Upper lobe of left lung (tissue), 6 donors: Measurements from ENCODE around the gene ANGPTL5. TPM values are rescaled to one million over a fixed set of nuclear protein-coding genes. Genes with fewer than 3 reads are reported as not detected.
A peak's percentile ranks its signal among the peaks of the same experiment; 100 is the strongest.
"Not testable (repeated sequence)": the region's sequence is repeated elsewhere in the genome, so short reads cannot be mapped to it uniquely, and the experiment has no call there.

ENCODE experiments used
- ATAC-seq, 2 donors: fragments of 200-7000 bp; cut with Tn5 transposase; one replicate each; pipeline ENCODE4 v1.9.1; 2022; ENCODE audit warnings: mild to moderate bottlenecking in 2 of 2, moderate library complexity in 2 of 2; ENCODE audit not compliant: low FRiP score in 2 of 2
- DNase-seq, 2 donors: peaks; one replicate each; pipeline ENCODE4 v3.0.0-alpha.2; 2019 to 2020
- H3K27ac ChIP-seq, 4 donors: fragments of 200-600 bp; sonication (generic); one replicate each; pipeline ENCODE4 v1.5.1; 2016 to 2019
- H3K27me3 ChIP-seq, 4 donors: fragments of 200-600 bp; sonication (generic); one replicate each; pipeline ENCODE4 v1.5.1; 2017 to 2019
- H3K36me3 ChIP-seq, 4 donors: fragments of 200-600 bp; sonication (generic); one replicate each; pipeline ENCODE4 v1.5.1; 2016 to 2019
- H3K4me1 ChIP-seq, 4 donors: fragments of 200-600 bp; sonication (generic); one replicate each; pipeline ENCODE4 v1.5.1; 2018 to 2019
- H3K4me3 ChIP-seq, 4 donors: fragments of 200-600 bp; sonication (generic); one replicate each; pipeline ENCODE4 v1.5.1; 2017 to 2019; ENCODE audit warnings: mild to moderate bottlenecking in 2 of 4, moderate library complexity in 1 of 4
- H3K9me3 ChIP-seq, 4 donors: fragments of 200-600 bp; sonication (generic); one replicate each; pipeline ENCODE4 v1.5.1; 2018 to 2019
- CTCF ChIP-seq, 6 experiments: fragments of 450-650 bp in 4 of 6; fragments of 200-600 bp in 2 of 6; sonication (generic) in 2 of 6; IDR thresholded peaks; one replicate each; pipeline ENCODE4 v1.5.1; 2016 to 2019; ENCODE audit warnings: antibody characterized with exemption in 6 of 6
- EP300 ChIP-seq, 4 donors: sonication (generic); formaldehyde crosslinking; IDR thresholded peaks; one replicate each; pipeline ENCODE4 v1.5.1; 2017; ENCODE audit warnings: antibody characterized with exemption in 4 of 4, control low read depth in 2 of 4
- POLR2A ChIP-seq, 4 donors: fragments of 450-650 bp; IDR thresholded peaks; one replicate each; pipeline ENCODE4 v1.5.1; 2016 to 2017; ENCODE audit warnings: antibody characterized with exemption in 4 of 4, mild to moderate bottlenecking in 2 of 4
- POLR2AphosphoS5 ChIP-seq, 2 donors: sonication (generic); formaldehyde crosslinking; IDR thresholded peaks; one replicate each; pipeline ENCODE4 v1.5.1; 2017; ENCODE audit warnings: antibody characterized with exemption in 2 of 2
- WGBS, 2 donors: methylation state at CpG; one replicate each; pipeline ENCODE4 v1.1.5; 2017 to 2018; 5-methylcytosine and 5-hydroxymethylcytosine counted together
- total RNA-seq, 6 donors: library from RNA; depleted of rRNA in 4 of 6; stranded (reverse); fragments of >200 nt in 4 of 6; gene quantifications; one replicate each; pipeline versions ENCODE4 v1.1.0 to v1.2.1, GENCODE V29; 2016 to 2021
- donor health status: DM: no; HTN: no; CAD: no; lungs with moderate emphysema.
- donor health status: DM: no; HTN: yes; CAD: no; lungs with severe emphysema.

ANGPTL5 gene
- total RNA-seq = under 1 TPM in 4 of 6 donors, not detected in 2; 0.09 to 0.49 (median 0.29) TPM

- WGBS, 2 donors = 69 to 79% methylated on average over 2 of the region's 2 CpGs
- peak within 1 kb of the TSS; percentile 60 to 94 (median 70) for H3K4me3 ChIP-seq
- TF ChIP-seq POLR2A (IDR thresholded peaks at IDR 0.05) (no peak), CTCF (IDR thresholded peaks at IDR 0.05) (no peak)
- H3K4me1 ChIP-seq = peaks cover 0 to 13% (median 6%) of the 10 kb centered on the region in 4 donors
- DNase-seq (no peak), ATAC-seq (no peak)
- H3K27me3 ChIP-seq = no peaks in the 10 kb centered on the region
- H3K9me3 ChIP-seq = no peaks in the 10 kb centered on the region
- no peaks in the 10 kb centered on the region for H3K36me3 ChIP-seq
- peak within 1 kb of the TSS; percentile 77 to 88 (median 84) for H3K27ac ChIP-seq
Observed at GRCh38 chr11:101916422-101916821, at the start of gene ANGPTL5. TSS of gene ANGPTL5 (minus strand) at chr11:101916522. CDS start at chr11:101907909, 8,613 bp downstream.

- H3K36me3 ChIP-seq, H3K4me3 ChIP-seq, H3K9me3 ChIP-seq, H3K4me1 ChIP-seq, H3K27me3 ChIP-seq, H3K27ac ChIP-seq, ATAC-seq, DNase-seq: not testable (repeated sequence)
- WGBS, 2 donors = 91 to 96% methylated on average over 10 of the region's 10 CpGs
Observed at GRCh38 chr11:101964200-101964599, 47.9 kb upstream of the ANGPTL5 start.

- Histone ChIP-seq H3K36me3 (no peaks in the 10 kb centered on the region), H3K4me3 (no peak overlapping the region), H3K4me1 (no peaks in the 10 kb centered on the region), H3K9me3 (no peaks in the 10 kb centered on the region), H3K27me3 (no peaks in the 10 kb centered on the region), H3K27ac (no peak overlapping the region)
- no peak for ATAC-seq
- TF ChIP-seq EP300 (IDR thresholded peaks at IDR 0.05) (no peak), CTCF (IDR thresholded peaks at IDR 0.05) (no peak), POLR2A (IDR thresholded peaks at IDR 0.05) (no peak), POLR2AphosphoS5 (IDR thresholded peaks at IDR 0.05) (no peak)
- WGBS, 2 donors = 83 to 89% methylated on average over 1 of the region's 1 CpG
- no peak for DNase-seq
Observed at GRCh38 chr11:101960231-101960630, 43.9 kb upstream of the ANGPTL5 start.

- H3K9me3 ChIP-seq = no peaks in the 10 kb centered on the region
- H3K27ac ChIP-seq = no peak overlapping the region
- DNase-seq = no peak
- 85 to 88% methylated on average over 5 of the region's 5 CpGs for WGBS, 2 donors
- no peaks in the 10 kb centered on the region for H3K36me3 ChIP-seq
- H3K4me3 ChIP-seq = no peak overlapping the region
- no peaks in the 10 kb centered on the region for H3K4me1 ChIP-seq
- no peak for ATAC-seq
- H3K27me3 ChIP-seq = no peaks in the 10 kb centered on the region
- TF ChIP-seq EP300 (IDR thresholded peaks at IDR 0.05) (no peak), CTCF (IDR thresholded peaks at IDR 0.05) (no peak), POLR2A (IDR thresholded peaks at IDR 0.05) (no peak), POLR2AphosphoS5 (IDR thresholded peaks at IDR 0.05) (no peak)
Observed at GRCh38 chr11:101955701-101956100, 39.4 kb upstream of the ANGPTL5 start.

- no peaks in the 10 kb centered on the region for H3K9me3 ChIP-seq
- ATAC-seq (no peak), DNase-seq (no peak)
- 85 to 88% methylated on average over 3 of the region's 3 CpGs for WGBS, 2 donors
- H3K36me3 ChIP-seq = no peaks in the 10 kb centered on the region
- no peaks in the 10 kb centered on the region for H3K4me1 ChIP-seq
- H3K4me3 ChIP-seq = no peak overlapping the region
- H3K27ac ChIP-seq = no peak overlapping the region
- H3K27me3 ChIP-seq = no peaks in the 10 kb centered on the region
- TF ChIP-seq EP300 (IDR thresholded peaks at IDR 0.05) (no peak), POLR2A (IDR thresholded peaks at IDR 0.05) (no peak), POLR2AphosphoS5 (IDR thresholded peaks at IDR 0.05) (no peak), CTCF (IDR thresholded peaks at IDR 0.05) (no peak)
Observed at GRCh38 chr11:101955278-101955677, 39.0 kb upstream of the ANGPTL5 start.
